HG02588 (cell line): ENCODE measurements around the gene ACVRL1.

Experiments
- ATAC-seq: cut with Tn5 transposase; IDR thresholded peaks from one replicate; pipeline ENCODE4 v1.9.1; 2021; ENCODE audit warnings: mild to moderate bottlenecking, moderate library complexity; ENCODE audit not compliant: unreplicated experiment

Gene ACVRL1

GRCh38 chr12:51907083-51907855 lies at the start of gene ACVRL1:
Gene ACVRL1 (plus strand): TSS chr12:51907504. CDS start chr12:51912475, 4,971 bp downstream.
- ATAC-seq, result no peak

GRCh38 chr12:51860986-51861385 lies 46.3 kb upstream of the ACVRL1 start:
- no peak for ATAC-seq

GRCh38 chr12:51862947-51863346 lies 44.4 kb upstream of the ACVRL1 start:
- ATAC-seq, result no peak

DNA sequence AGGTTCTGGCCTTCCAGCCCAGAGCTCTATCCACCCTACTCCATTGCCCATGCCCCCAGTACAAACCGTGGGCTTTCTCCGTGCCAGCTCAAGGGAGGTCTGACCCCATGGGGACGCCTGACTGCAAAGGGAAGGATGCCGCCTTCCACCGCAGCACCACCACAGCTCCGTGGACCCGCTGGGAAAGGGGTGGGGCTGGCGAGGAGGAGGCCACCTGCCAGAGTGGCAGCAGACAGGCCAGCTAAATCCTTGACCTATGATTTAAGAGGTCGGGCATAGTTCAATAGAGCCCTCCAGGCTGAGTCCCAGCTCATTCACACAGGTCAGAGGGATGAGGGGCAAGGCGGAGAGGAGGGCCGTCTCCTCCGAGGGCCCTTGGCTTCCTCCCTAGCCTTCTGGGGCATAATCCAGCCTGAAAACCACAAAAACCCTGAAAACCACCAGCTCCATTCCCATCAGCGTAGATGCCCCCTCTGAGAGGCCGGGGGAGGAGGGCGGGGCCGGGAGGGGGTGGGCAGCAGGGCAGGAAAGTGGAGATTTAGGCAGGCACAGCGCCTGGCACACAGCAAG lies 43.9 kb upstream of the ACVRL1 start:
- ATAC-seq, result no peak

DNA sequence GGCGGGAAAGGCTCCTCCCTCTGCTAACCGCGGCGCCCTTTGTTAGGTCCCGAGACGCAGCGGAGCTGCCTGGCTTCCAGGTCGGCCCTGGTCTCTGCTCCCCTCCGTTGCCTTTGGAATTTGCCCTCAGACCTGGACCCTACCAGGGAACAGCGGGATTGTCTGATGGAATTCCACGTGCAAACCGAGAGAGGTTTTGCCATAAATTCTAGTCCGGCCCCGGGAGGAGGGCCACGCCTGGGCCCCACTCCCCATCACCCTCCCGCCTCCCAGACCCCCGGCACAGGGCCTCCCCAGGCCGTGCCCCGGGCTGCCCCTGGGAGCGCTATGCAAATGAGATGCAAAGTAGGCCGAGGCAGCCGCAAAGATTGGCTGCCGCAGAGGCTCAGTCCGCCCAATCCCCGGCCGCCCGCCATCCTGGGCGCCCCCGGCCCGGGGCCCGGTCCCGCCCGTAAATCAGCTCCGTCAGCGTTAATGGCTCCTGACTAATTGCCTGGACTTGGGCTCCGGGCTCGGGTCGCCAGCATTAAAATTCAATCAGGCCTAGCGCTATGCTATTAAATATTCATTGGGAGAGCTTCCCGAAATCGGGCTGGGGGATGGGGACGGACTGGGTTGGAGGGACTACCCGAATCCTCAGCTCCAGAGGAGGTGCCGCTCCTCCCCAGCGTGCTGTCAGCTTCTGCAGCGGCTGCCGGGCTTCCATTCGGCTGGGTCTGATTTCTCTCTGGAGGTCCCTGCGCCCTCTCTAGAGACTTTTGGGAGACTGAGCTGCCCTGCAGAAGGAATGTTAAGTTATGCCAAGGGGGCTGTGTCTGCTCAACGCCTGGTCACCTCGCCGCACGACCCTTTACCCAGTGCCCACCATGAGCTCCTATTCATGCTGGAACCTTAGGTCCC lies 43.1 kb upstream of the ACVRL1 start:
- no peak for ATAC-seq

GRCh38 chr12:51864833-51865670 lies 42.3 kb upstream of the ACVRL1 start:
- ATAC-seq, result no peak

DNA sequence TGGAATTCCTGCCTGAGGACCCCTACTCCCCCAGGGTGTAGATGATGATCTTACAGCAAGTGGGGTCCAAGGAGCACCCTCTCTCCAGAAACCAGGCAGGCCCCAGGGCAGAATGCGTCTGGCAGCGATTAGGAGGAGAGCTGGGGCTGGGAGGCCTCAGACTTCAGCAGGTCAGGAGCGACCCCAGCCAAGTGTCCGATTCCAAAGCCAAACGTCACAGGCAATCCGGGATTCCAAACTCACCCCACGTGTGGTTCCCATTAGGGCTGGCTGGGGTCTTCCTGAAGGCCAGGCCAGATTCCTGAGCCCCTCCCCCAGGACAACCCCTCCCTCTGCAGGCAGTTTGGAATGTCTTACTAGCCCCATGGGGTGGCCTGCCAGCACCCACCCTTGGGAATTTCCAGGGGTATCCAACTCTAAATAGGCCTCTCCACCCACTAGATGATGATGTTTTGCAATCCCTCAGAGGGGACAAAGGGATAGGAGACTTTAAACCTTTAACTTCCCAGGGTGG lies 41.5 kb upstream of the ACVRL1 start:
- ATAC-seq, result no peak

DNA sequence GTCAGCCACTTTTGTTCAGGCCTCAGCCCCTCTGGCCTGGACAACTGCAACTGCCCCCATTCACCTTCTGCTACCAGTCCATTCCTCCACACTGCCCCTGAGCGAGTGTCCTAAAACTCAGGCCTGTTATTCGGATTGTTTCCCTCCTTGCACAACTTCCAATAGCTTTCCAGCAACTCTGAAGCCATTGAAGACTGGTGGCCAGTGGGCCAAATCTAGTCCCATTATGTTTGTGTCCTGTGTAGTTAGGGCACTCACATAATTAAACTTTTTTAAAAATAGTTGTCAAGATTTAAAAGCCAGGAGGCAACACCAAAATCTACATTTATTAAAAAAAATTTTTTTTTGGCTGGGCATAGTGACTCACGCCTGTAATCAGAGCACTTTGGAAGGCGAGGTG lies 41.0 kb upstream of the ACVRL1 start:
- no peak for ATAC-seq

- no peak for ATAC-seq
These were observed 40.5 kb upstream of the ACVRL1 start for GRCh38 chr12:51866762-51867161.

DNA sequence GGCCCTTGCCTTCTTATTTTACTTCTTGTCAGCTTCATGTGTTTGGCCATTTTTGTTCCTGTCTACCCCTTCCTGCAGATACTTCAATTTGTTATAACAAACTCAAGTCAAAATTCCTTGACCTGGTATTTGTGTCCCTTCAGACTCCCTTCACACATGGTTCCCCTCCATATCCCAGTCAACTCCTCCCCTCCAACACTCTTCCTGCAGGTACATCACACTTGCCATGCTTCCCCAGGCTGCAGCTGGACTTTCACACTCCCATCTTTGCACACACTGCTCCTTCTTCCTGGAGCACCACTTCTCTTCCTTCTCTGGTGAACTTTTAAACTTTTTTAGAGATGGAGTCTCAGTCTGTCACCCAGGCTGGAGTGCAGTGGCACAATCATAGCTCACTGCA lies 39.9 kb upstream of the ACVRL1 start:
- no peak for ATAC-seq

- no peak for ATAC-seq
These were observed 39.4 kb upstream of the ACVRL1 start for GRCh38 chr12:51867796-51868428.

- no peak for ATAC-seq
These were observed 38.3 kb upstream of the ACVRL1 start for GRCh38 chr12:51868821-51869495.

DNA sequence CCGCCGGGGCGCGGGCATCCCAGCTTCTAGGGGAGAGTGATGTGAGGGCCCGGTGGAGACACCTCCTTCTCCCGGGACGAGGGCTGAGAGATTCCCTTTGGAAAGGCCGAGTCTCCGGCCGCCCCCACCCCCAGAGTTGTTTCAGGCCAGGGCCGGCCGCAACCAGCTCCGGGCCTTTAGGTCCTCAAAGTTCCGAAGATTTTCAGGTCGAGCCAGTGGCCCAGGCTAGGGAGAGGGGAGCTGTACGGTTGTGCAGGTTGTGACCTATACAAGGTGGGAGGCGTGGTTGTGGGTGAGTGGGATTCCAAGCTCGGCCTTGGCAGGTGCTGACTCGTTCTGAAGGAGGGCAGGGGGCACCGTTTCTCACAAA lies 37.8 kb upstream of the ACVRL1 start:
- ATAC-seq, result no peak

- ATAC-seq, result no peak
These were observed 37.4 kb upstream of the ACVRL1 start for GRCh38 chr12:51869931-51870330.

GRCh38 chr12:51870504-51870903 lies 36.8 kb upstream of the ACVRL1 start:
- no peak for ATAC-seq

GRCh38 chr12:51871126-51871525 lies 36.2 kb upstream of the ACVRL1 start:
- no peak for ATAC-seq

- no peak for ATAC-seq
These were observed 35.2 kb upstream of the ACVRL1 start for GRCh38 chr12:51871918-51872688.

DNA sequence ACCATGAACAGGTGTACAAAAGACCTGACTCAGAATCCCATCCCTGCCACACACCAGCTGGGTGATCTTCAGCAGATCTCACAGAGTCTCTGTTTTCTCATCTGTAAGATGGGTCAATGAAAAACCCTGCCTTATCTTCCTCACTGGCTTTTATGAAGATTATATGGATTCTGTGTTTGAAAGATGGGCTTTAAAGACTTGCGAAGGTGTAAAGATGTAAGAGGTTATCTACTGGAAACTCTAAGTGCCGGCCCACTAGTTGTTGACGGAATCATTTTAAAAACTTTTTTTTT lies 34.7 kb upstream of the ACVRL1 start:
- ATAC-seq, result no peak
